ENCODE data around the gene CASZ1.

- TF ChIP-seq CTCF (IDR thresholded peaks at IDR 0.05), result no peak
- TF ChIP-seq POLR2A (IDR thresholded peaks at IDR 0.05), result no peak
Measured at GRCh38 chr1:10775763-10776162, 20.7 kb downstream of the CASZ1 start.

Measured in esophagus squamous epithelium (tissue), 4 donors.